Activated CD8-positive, alpha-beta T cell treated with anti-CD3 and anti-CD28 coated beads for 36 hours (primary cell): Measurements from ENCODE around the gene COPE. TPM values are rescaled to one million over a fixed set of nuclear protein-coding genes. Genes with fewer than 3 reads are reported as not detected.
"Not testable (repeated sequence)": the region's sequence is repeated elsewhere in the genome, so short reads cannot be mapped to it uniquely, and the experiment has no call there.

ENCODE experiments used
- ATAC-seq: fragments of 200-7000 bp; cut with Tn5 transposase; one replicate; pipeline ENCODE4 v1.10.0; 2021; ENCODE audit warnings: mild to moderate bottlenecking, moderate library complexity
- CTCF ChIA-PET: fragments of 350-600 bp; sonication (Branson Sonifier 250); formaldehyde crosslinking; loops from one replicate; lab custom pipeline; 2021; ENCODE audit warnings: antibody characterized with exemption; lab: Charles Lee
- POLR2A ChIA-PET: fragments of 350-600 bp; sonication (Branson Sonifier 250); formaldehyde crosslinking; loops from one replicate; lab custom pipeline; 2021; ENCODE audit warnings: antibody characterized with exemption; lab: Charles Lee
- DNase-seq: peaks from one replicate; pipeline ENCODE4 v3.0.0-alpha.2; 2020
- H3K27ac Mint-ChIP-seq: one replicate; pipeline ENCODE4 v1.8.0; 2021; ENCODE audit warnings: mild to moderate bottlenecking, mixed read lengths
- H3K27me3 Mint-ChIP-seq: one replicate; pipeline ENCODE4 v1.8.0; 2021; ENCODE audit warnings: mixed read lengths
- H3K36me3 Mint-ChIP-seq: one replicate; pipeline ENCODE4 v1.8.0; 2021; ENCODE audit warnings: low read depth, mixed read lengths
- H3K4me1 Mint-ChIP-seq: one replicate; pipeline ENCODE4 v1.8.0; 2021; ENCODE audit warnings: low read depth, mixed read lengths
- H3K4me3 Mint-ChIP-seq: one replicate; pipeline ENCODE4 v1.8.0; 2021; ENCODE audit warnings: mild to moderate bottlenecking, moderate library complexity, mixed read lengths
- H3K9me3 Mint-ChIP-seq: one replicate; pipeline ENCODE4 v1.8.0; 2021; ENCODE audit warnings: mixed read lengths
- CTCF ChIP-seq: fragments of 200-600 bp; IDR thresholded peaks from one replicate; pipeline ENCODE4 v1.8.0; 2022; ENCODE audit warnings: antibody characterized with exemption, mild to moderate bottlenecking
- intact Hi-C: fragments of 100-400 bp; cut with micrococcal nuclease; formaldehyde crosslinking; loops from one replicate; pipeline ENCODE4 v1.10.0; 2022
- total RNA-seq, 2 experiments: library from RNA; stranded (reverse); gene quantifications; one replicate each; pipeline ENCODE4 v1.2.3, GENCODE V29; 2021

Gene COPE
- total RNA-seq, 2 experiments from 2014 or later = 179 to 183 TPM

GRCh38 chr19:18904334-18905057, 14.7 kb downstream of the COPE start:
- Mint-ChIP-seq H3K27ac (no peak overlapping the region), H3K4me3 (no peak overlapping the region), H3K36me3 (peaks cover 20% of the 10 kb centered on the region), H3K27me3 (no peaks in the 10 kb centered on the region), H3K4me1 (no peaks in the 10 kb centered on the region), H3K9me3 (no peaks in the 10 kb centered on the region)
- ChIA-PET POLR2A (interaction anchor here (2.8 kb wide), 1 partner anchor 15 kb away, joined by 10 read pairs; the partner anchor contains the start of genes COPE and DDX49), CTCF (no interaction called here)
- ATAC-seq = no peak
- intact Hi-C loops = no loop called here
- TF ChIP-seq CTCF = no peak
- DNase-seq = no peak

- intact Hi-C loops = no loop called here
- ChIA-PET CTCF (no interaction called here), POLR2A (interaction anchor here (2.8 kb wide), 1 partner anchor 16 kb away, joined by 10 read pairs; the partner anchor contains the start of genes COPE and DDX49)
- DNase-seq (no peak), ATAC-seq (no peak)
- peaks cover 20% of the 10 kb centered on the region for H3K36me3 Mint-ChIP-seq
- no peak overlapping the region for H3K27ac Mint-ChIP-seq
- no peaks in the 10 kb centered on the region for H3K4me1 Mint-ChIP-seq
- no peak for TF ChIP-seq CTCF
- H3K9me3 Mint-ChIP-seq = no peaks in the 10 kb centered on the region
- H3K4me3 Mint-ChIP-seq = no peak overlapping the region
- no peaks in the 10 kb centered on the region for H3K27me3 Mint-ChIP-seq
These were observed 15.8 kb downstream of the COPE start for GRCh38 chr19:18903156-18904037.

- intact Hi-C loops = not testable (repeated sequence)
These were observed 16.7 kb downstream of the COPE start for GRCh38 chr19:18902519-18902918.

GRCh38 chr19:18901491-18901890, 17.7 kb downstream of the COPE start:
- peaks cover under 1% of the 10 kb centered on the region for H3K4me1 Mint-ChIP-seq
- CTCF ChIA-PET = no interaction called here
- peaks cover 10% of the 10 kb centered on the region for H3K27me3 Mint-ChIP-seq
- H3K27ac Mint-ChIP-seq = no peak overlapping the region
- DNase-seq (no peak), ATAC-seq (no peak)
- TF ChIP-seq CTCF = no peak
- peaks cover 20% of the 10 kb centered on the region for H3K36me3 Mint-ChIP-seq
- POLR2A ChIA-PET = no interaction called here
- no peaks in the 10 kb centered on the region for H3K9me3 Mint-ChIP-seq
- intact Hi-C loops = no loop called here
- no peak overlapping the region for H3K4me3 Mint-ChIP-seq

More at GRCh38 chr19:18902519-18902918, 16.7 kb downstream of the COPE start:
- CTCF ChIA-PET, H3K4me3 Mint-ChIP-seq, ATAC-seq, H3K4me1 Mint-ChIP-seq, H3K27ac Mint-ChIP-seq, DNase-seq, H3K9me3 Mint-ChIP-seq, H3K27me3 Mint-ChIP-seq: not testable (repeated sequence)
- POLR2A ChIA-PET = interaction anchor here (2.8 kb wide), 1 partner anchor 17 kb away, joined by 10 read pairs; the partner anchor contains the start of genes COPE and DDX49
- H3K36me3 Mint-ChIP-seq = peaks cover 20% of the 10 kb centered on the region

- no peak for ATAC-seq
- no peaks in the 10 kb centered on the region for H3K9me3 Mint-ChIP-seq
- peaks cover 12% of the 10 kb centered on the region for H3K27me3 Mint-ChIP-seq
- DNase-seq = peak; percentile 12
- H3K27ac Mint-ChIP-seq = no peak overlapping the region
- intact Hi-C loops = no loop called here
- H3K4me3 Mint-ChIP-seq = no peak overlapping the region
- CTCF ChIA-PET = no interaction called here
- no peak for TF ChIP-seq CTCF
- H3K4me1 Mint-ChIP-seq = peaks cover 2% of the 10 kb centered on the region
- POLR2A ChIA-PET = no interaction called here
- peaks cover 20% of the 10 kb centered on the region for H3K36me3 Mint-ChIP-seq
These were observed 18.3 kb downstream of the COPE start for GRCh38 chr19:18900700-18901481.
